GM21825 (cell line): ENCODE data around the gene NR2F6.
"Not testable (repeated sequence)": the region's sequence is repeated elsewhere in the genome, so short reads cannot be mapped to it uniquely, and the experiment has no call there.

Source experiments
- ATAC-seq: cut with Tn5 transposase; IDR thresholded peaks from one replicate; pipeline ENCODE4 v1.9.1; 2021; ENCODE audit warnings: mild to moderate bottlenecking, moderate library complexity; ENCODE audit not compliant: unreplicated experiment

NR2F6 gene

GRCh38 chr19:17214508-17215126 lies 31.1 kb downstream of the NR2F6 start:
- no peak for ATAC-seq

- ATAC-seq = no peak
These were observed 32.4 kb downstream of the NR2F6 start for GRCh38 chr19:17213334-17213733.

- ATAC-seq = no peak
These were observed 33.9 kb downstream of the NR2F6 start for GRCh38 chr19:17211547-17212446.

- no peak for ATAC-seq
These were observed 35.4 kb downstream of the NR2F6 start for GRCh38 chr19:17210296-17210695.

GRCh38 chr19:17209126-17210036 lies 36.3 kb downstream of the NR2F6 start:
- ATAC-seq = no peak

GRCh38 chr19:17206736-17207581 lies 38.8 kb downstream of the NR2F6 start:
- ATAC-seq = no peak

GRCh38 chr19:17205237-17206140 lies 40.2 kb downstream of the NR2F6 start:
- ATAC-seq = no peak

- ATAC-seq = no peak
These were observed 43.0 kb downstream of the NR2F6 start for GRCh38 chr19:17202713-17203112.

- no peak for ATAC-seq
These were observed 43.5 kb downstream of the NR2F6 start for GRCh38 chr19:17202249-17202648.

- no peak for ATAC-seq
These were observed 45.2 kb downstream of the NR2F6 start for GRCh38 chr19:17200408-17201079.

- no peak for ATAC-seq
These were observed 48.1 kb downstream of the NR2F6 start for GRCh38 chr19:17197666-17198065.

- ATAC-seq = no peak
These were observed 49.1 kb downstream of the NR2F6 start for GRCh38 chr19:17196610-17197009.

- no peak for ATAC-seq
These were observed 50.6 kb downstream of the NR2F6 start for GRCh38 chr19:17195106-17195505.

GRCh38 chr19:17194608-17195007 lies 51.1 kb downstream of the NR2F6 start:
- ATAC-seq = no peak

- ATAC-seq = no peak
These were observed 53.0 kb downstream of the NR2F6 start for GRCh38 chr19:17192751-17193150.

GRCh38 chr19:17191736-17192135 lies 54.0 kb downstream of the NR2F6 start:
- ATAC-seq = not testable (repeated sequence)

GRCh38 chr19:17185590-17185989 lies 60.1 kb downstream of the NR2F6 start:
- no peak for ATAC-seq

GRCh38 chr19:17184371-17184841 lies 61.3 kb downstream of the NR2F6 start:
- peak; percentile 17 for ATAC-seq
